Measurements from ENCODE around the gene EPX.
"Not testable (repeated sequence)": the region's sequence is repeated elsewhere in the genome, so short reads cannot be mapped to it uniquely, and the experiment has no call there.

The EPX gene, protein sequence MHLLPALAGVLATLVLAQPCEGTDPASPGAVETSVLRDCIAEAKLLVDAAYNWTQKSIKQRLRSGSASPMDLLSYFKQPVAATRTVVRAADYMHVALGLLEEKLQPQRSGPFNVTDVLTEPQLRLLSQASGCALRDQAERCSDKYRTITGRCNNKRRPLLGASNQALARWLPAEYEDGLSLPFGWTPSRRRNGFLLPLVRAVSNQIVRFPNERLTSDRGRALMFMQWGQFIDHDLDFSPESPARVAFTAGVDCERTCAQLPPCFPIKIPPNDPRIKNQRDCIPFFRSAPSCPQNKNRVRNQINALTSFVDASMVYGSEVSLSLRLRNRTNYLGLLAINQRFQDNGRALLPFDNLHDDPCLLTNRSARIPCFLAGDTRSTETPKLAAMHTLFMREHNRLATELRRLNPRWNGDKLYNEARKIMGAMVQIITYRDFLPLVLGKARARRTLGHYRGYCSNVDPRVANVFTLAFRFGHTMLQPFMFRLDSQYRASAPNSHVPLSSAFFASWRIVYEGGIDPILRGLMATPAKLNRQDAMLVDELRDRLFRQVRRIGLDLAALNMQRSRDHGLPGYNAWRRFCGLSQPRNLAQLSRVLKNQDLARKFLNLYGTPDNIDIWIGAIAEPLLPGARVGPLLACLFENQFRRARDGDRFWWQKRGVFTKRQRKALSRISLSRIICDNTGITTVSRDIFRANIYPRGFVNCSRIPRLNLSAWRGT

GRCh38 chr17:58192612-58193011 lies at the start of gene EPX:
TSS of gene EPX (plus strand) at chr17:58192726. CDS start at chr17:58192847, 121 bp downstream.
- no peak for DNase-seq

GRCh38 chr17:58143335-58143734 lies 49.2 kb upstream of the EPX start:
- not testable (repeated sequence) for DNase-seq

DNA sequence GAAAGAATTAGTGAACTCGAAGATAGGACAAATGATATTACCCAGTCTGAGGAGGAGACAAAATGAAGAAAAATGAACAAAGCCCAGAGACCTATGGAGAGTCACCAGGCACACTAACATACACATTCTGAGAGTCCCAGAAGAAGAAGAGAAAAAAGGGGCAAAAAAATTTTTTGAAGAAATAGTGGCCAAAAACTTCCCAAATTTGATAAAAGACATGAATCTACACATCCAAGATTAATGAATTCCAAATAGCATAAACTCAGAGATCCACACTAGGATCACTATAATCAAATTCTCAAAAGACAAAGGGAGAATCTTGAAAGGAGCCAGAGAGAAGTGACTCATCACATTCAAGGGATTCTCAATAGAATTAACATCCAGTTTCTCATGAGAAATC lies 47.7 kb upstream of the EPX start:
- DNase-seq: no peak

GRCh38 chr17:58147930-58148434 lies 44.5 kb upstream of the EPX start, which contains the start of gene OR4D1:
TSS of gene OR4D1 (plus strand) at chr17:58148384. CDS start at chr17:58155154, 6,770 bp downstream.
- DNase-seq: no peak

DNA sequence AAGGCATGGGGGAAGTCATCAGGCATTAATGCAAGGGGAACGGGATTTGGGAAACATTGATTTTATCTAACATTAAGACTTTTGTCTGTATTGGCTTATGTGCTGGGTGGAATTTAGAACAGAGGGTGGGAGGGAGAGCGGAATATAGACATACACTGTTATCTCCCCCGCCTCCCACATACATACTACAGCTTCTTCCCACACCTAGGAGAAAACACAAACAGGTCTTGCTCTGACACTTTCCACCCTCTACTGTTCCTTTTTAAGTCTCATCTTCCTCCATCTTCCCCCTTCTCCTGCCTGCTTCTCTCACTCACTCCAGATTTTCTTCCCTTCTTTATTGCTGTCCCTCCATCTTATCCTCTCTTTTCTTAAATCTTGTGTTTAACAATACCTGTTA lies 43.9 kb upstream of the EPX start:
- DNase-seq: no peak

DNA sequence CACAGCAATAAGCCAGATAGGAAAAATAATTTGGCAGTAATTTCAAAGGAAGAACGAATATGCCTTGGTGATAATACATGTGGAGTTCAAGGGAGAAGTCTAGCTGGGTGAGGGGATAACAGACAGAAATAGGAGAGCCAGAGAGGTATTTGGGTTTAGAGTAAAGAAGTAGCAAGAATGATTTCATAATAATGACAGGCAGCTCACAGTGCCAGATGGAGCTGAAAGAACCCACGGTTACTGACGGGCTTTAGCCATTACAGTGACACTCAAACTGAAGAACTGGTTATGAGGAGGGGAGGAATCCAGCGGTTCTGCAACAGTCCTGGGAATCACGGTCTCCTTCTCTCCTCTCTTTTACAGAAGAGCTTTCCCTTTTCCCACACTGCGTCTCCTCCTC lies 42.1 kb upstream of the EPX start:
- no peak for DNase-seq

DNA sequence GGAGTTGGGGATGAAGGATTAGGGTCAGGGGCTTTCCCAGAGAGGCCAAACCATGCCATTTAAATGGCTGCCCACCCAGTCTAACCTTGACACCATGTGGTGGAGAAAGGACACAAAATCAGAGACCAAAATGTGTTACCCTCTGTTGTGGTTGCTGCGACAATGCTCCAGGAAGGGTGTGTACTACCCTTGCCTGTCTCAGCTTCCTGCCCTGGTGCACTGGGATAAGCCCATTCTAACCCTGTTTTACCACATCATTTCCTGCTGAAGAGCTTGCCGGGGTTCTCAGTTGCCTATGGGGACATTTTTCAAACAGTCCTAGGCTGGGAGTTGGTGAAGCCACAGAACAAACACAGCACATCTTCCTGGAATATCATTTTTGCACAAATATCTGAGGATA lies 39.5 kb upstream of the EPX start:
- DNase-seq: peak; percentile 2

GRCh38 chr17:58153671-58154070 lies 38.9 kb upstream of the EPX start:
- no peak for DNase-seq

DNA sequence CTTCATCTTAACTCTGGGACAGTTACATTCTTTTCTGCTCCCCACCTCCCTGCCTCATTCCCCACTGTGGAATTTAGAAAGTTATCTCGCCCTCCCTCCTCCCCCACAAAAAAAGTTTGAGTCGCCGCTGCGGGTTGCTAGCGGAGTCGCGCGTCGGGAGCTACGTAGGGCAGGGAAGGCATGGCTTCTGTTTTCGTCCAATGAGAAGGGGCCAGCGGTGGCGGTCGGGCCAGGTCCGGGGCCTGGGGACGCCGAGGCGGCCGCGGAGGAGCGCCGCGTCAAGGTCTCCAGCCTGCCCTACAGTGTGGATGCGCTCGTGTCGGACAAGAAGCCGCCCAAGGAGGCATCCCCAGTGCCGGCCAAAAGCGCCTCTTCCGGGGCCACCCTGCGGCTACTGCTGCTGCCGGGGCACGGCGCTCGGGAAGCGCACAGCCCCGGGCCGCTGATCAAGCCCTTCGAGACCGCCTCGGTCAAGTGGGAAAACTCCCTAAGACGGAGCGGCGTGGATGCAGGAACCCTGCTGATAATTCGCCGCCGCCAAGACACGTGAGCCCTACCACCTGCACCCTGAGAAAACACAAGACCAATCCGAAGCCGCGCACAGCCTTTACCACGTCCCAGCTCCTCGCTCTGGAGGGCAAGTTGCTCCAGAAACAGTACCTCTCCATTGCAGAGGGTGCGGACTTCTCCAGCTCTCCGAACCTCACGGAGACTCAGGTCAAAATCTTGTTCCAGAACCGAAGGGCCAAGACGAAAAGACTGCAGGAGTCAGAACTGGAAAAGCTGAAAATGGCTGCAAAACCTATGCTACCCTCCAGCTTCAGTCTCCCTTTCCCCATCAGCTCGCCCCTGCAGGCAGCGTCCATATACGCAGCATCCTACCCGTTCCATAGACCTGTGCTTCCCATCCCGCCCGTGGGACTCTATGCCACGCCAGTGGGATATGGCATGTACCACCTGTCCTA lies 35.4 kb upstream of the EPX start:
- peak; percentile 29 for DNase-seq

- no peak for DNase-seq
These were observed 34.3 kb upstream of the EPX start for GRCh38 chr17:58158181-58158580.

- no peak for DNase-seq
These were observed 31.0 kb upstream of the EPX start for GRCh38 chr17:58161566-58161965.

DNA sequence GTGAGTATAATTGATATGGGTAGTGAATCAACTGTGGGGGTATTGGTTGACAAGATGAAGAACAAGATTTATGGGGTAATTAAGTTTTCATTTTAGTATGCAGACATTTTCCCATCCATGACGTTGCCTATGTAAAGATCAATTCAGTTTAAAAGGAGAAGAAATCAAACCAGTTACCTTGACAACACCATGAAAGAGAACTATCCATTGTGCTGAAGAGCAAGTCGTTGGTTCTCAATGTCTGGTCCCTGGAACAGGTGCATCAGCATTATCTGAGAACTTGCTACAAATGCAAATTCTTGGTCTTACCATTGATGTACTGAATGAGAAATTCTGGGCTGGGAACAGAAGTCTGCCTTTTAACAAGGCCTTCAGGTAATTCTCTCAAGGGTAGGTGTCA lies 26.5 kb upstream of the EPX start:
- DNase-seq: no peak

GRCh38 chr17:58166682-58167081 lies 25.8 kb upstream of the EPX start, which contains the start of gene OR4D2:
TSS of gene OR4D2 (plus strand) at chr17:58166982. CDS start at chr17:58169656, 2,674 bp downstream.
- no peak for DNase-seq

DNA sequence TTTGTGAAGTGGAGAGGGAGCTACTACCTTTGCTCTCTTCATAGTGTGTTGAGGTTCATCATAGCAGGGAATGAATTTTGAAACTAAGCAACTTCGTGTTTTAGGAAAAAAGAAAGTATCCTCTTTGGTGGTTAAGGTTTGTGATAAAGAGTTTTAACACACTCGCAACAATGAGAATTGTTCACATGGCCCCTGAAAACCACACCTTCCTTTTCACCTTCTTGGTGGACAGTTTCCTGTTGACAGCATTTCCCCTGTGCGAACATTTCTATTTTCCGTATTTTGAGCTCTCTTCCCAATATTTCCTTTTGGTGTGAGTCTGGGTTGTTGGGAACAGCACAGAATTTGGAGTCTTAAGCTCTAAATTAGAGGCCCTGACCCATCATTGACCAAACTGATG lies 21.9 kb upstream of the EPX start:
- DNase-seq: no peak

DNA sequence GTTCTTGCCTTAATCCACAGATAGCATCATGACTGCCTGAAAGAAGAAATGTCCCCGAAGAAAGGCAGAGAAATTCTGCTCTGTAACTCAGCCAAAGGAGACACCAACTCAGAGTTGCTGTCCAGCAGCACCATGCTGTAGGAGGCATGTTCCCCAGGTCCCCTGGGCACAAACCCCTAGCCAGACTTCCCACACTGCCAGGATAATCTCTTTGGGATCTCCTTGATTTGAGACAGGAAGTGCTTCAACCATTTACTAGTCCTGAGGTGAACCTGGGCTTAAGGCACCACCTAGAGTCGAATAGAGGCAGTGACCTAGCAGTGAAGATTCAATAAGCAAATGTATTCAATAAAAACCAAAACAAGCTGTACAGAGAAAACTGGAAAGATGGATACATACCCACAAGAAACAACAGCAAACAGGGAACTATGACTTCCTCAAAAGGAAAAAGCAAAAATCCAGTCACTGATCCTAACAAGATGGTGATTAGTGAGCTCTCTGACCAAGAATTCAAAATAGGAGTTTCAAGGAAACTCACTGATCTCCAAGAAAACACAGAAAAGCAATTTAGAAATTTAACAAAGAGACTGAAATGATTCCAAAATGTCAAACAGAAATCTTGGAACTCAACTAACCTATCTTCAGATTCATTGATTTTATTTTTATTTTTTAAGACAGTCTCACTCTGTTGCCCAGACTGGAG lies 20.0 kb upstream of the EPX start:
- DNase-seq: no peak

DNA sequence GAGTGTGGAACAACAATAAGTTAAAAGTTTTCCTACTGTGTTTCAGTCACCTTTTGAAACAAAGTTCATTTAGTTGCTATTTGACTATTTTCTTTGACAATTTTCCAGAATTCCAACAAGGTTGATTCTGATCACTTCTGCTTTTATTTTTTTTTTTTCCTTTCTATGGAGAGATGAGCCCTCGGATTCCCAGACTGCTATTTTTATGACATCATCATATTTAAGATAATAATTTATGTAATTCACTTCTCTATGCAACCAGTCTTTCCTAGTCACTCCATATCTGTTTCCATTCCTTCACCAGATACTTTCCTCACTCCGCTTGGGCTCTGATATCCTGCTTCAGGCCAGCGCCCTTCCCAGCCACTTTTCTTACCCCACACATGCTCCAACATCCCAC lies 17.7 kb upstream of the EPX start:
- no peak for DNase-seq

DNA sequence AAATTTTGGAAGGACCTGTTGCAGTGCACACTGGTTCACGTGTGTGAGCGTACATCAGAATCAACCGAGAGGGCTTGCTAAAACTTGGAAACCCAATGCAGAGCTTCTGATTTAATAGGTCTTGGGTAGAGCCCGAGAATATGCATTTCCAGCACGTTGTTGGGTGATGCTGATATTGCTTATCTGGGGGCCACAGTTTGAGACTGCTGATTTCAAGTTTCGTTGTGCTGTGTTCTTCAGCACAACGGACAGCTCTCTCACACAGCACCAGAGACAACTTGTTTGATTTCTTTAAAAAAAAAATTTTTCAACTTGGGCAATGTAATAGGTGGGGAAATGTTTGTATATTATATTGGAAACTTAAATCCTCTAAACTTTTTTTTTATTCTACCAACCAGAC lies 16.3 kb upstream of the EPX start:
- DNase-seq: no peak

DNA sequence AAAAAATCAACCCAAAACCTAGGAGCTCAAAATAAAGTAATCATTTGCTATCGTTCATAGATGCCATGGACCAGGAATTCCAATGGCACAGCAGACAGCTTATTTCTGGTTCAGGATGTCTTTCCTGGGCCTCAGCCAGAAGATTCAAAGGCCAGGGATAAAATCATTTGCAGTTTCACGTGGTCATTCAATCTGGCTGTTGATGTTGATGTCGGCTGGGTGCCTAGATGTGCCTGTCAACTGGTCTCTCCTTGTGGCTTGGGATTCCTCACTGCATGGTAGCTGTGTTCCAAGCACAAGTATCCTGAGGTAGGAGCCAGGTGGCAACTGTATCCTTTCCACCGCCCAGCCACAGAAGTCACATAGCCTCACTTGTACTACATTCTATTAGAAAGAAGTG lies 10.7 kb upstream of the EPX start:
- DNase-seq: no peak

GRCh38 chr17:58183514-58183913 lies 9.0 kb upstream of the EPX start:
- DNase-seq: no peak

DNA sequence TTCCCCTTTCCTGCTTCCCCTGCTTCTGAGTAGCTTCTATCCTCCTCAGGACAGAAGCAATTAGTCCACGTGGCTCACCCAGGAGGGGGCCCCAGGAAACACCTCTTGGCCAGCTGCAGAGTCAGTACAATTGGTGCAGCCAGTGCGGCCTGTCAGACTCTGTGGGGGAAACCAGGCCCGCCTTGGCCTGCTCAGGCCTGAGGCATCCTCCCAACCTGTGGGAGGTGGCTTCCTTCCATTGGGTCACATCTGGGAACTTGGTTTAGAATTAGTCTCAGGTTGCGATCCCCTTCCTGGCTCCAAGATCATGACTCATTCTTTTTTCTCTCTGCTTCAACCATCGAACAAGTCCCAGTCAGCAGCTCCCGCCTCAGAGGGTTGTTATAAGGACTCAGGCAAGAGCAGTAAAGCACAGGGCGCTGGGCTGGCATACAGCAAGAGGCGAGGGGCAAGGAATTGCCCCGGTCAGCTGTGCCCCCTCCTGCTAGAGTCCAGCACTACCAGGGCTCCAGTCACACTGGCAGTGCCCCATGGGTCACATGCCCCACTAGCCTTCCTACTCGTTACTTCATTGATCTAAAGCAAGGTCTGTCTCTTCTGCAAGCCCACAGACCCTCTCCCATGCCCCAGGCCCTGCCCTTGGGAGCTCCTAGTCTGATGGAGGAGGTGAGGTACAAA lies 8.1 kb upstream of the EPX start:
- DNase-seq: no peak

DNA sequence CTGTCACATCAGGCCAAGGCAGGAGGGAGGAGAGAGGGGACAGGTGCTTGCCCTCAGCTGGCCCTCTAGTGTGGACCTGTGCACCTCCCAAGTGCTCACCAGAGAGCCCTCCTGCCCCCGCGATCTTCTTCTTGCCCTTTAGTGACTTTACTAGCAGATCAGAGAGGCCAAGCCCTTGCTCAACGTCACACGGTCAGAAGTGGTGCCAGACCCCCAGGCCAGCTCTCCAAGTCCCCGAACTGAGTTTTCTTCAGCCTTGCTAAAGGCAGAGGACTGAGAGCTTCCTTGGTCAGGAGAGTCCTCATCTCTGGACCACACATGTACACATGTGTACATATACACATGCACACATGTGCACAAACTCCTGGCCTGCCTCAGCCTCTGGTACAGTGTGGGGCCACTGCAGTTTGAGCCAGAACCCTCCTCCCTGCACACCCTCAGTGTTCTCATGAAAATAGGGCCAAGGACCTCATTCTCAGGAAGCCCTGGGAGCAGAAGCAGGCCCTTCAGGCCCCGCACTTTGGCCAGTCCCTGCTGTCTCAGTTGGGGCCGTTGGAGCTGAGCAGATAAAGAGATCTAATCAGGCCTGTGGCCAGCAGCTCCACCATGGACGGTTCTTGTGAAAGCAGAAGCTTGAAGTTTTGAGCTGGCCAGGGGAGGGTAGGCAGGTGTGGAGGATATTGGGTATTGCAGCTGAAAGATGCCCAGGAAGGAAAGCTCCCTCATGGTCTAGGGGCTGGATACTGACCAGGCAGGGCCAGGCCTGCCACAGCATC lies 7.4 kb upstream of the EPX start:
- no peak for DNase-seq

Measured in inflammatory macrophage treated with lipopolysaccharide for 4 hours (primary cell).